MCF 10A (cell line): Measurements from ENCODE around the gene AP1M1. TPM values are rescaled to one million over a fixed set of nuclear protein-coding genes. Genes with fewer than 3 reads are reported as not detected.

Experiments
- BruUV-seq: library from RNA; stranded (reverse); fragments of 400-500 nt; replicated peaks from 2 replicates; lab custom pipeline; 2021; lab: Mats Ljungman, UMichigan
- CTCF ChIA-PET: fragments of 300-600 bp; sonication (Branson Sonifier 250); formaldehyde crosslinking; extraction: SDS; loops from one replicate; lab custom pipeline; 2021; ENCODE audit warnings: antibody characterized with exemption, inconsistent platforms; lab: Yijun Ruan, JAX
- POLR2A ChIA-PET: fragments of 300-600, 350-650 bp; sonication (Branson Sonifier 250); formaldehyde crosslinking; extraction: SDS; loops from one replicate; lab custom pipeline; 2020; ENCODE audit warnings: antibody characterized with exemption, inconsistent platforms; lab: Yijun Ruan, JAX
- DNase-seq: peaks from one replicate; pipeline ENCODE4 v3.0.0-alpha.2; 2018; ENCODE audit not compliant: unreplicated experiment
- H3K27ac Mint-ChIP-seq: one replicate; pipeline ENCODE4 v1.8.0; 2022; ENCODE audit warnings: mild to moderate bottlenecking, low read depth, mixed read lengths; ENCODE audit not compliant: unreplicated experiment
- H3K27me3 Mint-ChIP-seq: one replicate; pipeline ENCODE4 v1.8.0; 2022; ENCODE audit warnings: mixed read lengths; ENCODE audit not compliant: insufficient read depth, unreplicated experiment
- H3K36me3 Mint-ChIP-seq: one replicate; pipeline ENCODE4 v1.8.0; 2022; ENCODE audit warnings: mild to moderate bottlenecking, moderate library complexity, mixed read lengths; ENCODE audit not compliant: insufficient read depth, unreplicated experiment
- H3K4me1 Mint-ChIP-seq: one replicate; pipeline ENCODE4 v1.8.0; 2022; ENCODE audit warnings: mixed read lengths; ENCODE audit not compliant: insufficient read depth, unreplicated experiment
- H3K4me3 Mint-ChIP-seq: one replicate; pipeline ENCODE4 v1.8.0; 2022; ENCODE audit warnings: mild to moderate bottlenecking, moderate library complexity, mixed read lengths; ENCODE audit not compliant: unreplicated experiment
- H3K9me3 Mint-ChIP-seq: one replicate; pipeline ENCODE4 v1.8.0; 2022; ENCODE audit warnings: mixed read lengths; ENCODE audit not compliant: unreplicated experiment
- CTCF ChIP-seq: fragments of 200-600 bp; IDR thresholded peaks from one replicate; pipeline ENCODE4 v1.8.0; 2022; ENCODE audit warnings: antibody characterized with exemption, mild to moderate bottlenecking; ENCODE audit not compliant: unreplicated experiment
- intact Hi-C: fragments of 100-400 bp; cut with micrococcal nuclease; formaldehyde crosslinking; loops from 2 replicates; pipeline ENCODE4 v1.14.1; 2022
- total RNA-seq: library from RNA; stranded (reverse); gene quantifications from 2 replicates; pipeline ENCODE4 v1.2.3, GENCODE V29; 2022

AP1M1 gene
- total RNA-seq, 1 experiment from 2014 or later, result 53.8 TPM

GRCh38 chr19:16258440-16258903 lies 60.8 kb downstream of the AP1M1 start:
- H3K4me3 Mint-ChIP-seq, result no peak overlapping the region
- H3K9me3 Mint-ChIP-seq, result no peaks in the 10 kb centered on the region
- no peaks in the 10 kb centered on the region for H3K36me3 Mint-ChIP-seq
- TF ChIP-seq CTCF, result no peak
- intact Hi-C loops, result no loop called here
- BruUV-seq, result no TSS peak
- no peak overlapping the region for H3K27ac Mint-ChIP-seq
- H3K4me1 Mint-ChIP-seq, result no peaks in the 10 kb centered on the region
- ChIA-PET CTCF (interaction anchor here (0.6 to 3.0 kb wide), 3 partner anchors 10 to 227 kb away, joined by 3 to 12 read pairs (median 3); no protein-coding TSS in a partner anchor), POLR2A (no interaction called here)
- H3K27me3 Mint-ChIP-seq, result peaks cover 25% of the 10 kb centered on the region
- DNase-seq, result no peak

- DNase-seq, result no peak
- Mint-ChIP-seq H3K4me1 (no peaks in the 10 kb centered on the region), H3K27me3 (peaks cover 25% of the 10 kb centered on the region), H3K36me3 (no peaks in the 10 kb centered on the region), H3K27ac (no peak overlapping the region), H3K9me3 (no peaks in the 10 kb centered on the region), H3K4me3 (no peak overlapping the region)
- intact Hi-C loops, result no loop called here
- no peak for TF ChIP-seq CTCF
- ChIA-PET CTCF (interaction anchor here (0.5 to 3.0 kb wide), 3 partner anchors 11 to 1898 kb away, joined by 3 to 12 read pairs (median 3); no protein-coding TSS in a partner anchor), POLR2A (no interaction called here)
- BruUV-seq, result no TSS peak
These were observed 61.9 kb downstream of the AP1M1 start for GRCh38 chr19:16259385-16260159.

GRCh38 chr19:16260160-16260811 lies 62.6 kb downstream of the AP1M1 start:
- no peaks in the 10 kb centered on the region for H3K36me3 Mint-ChIP-seq
- H3K9me3 Mint-ChIP-seq, result no peaks in the 10 kb centered on the region
- no peak for TF ChIP-seq CTCF
- ChIA-PET POLR2A (no interaction called here), CTCF (no interaction called here)
- no peaks in the 10 kb centered on the region for H3K4me1 Mint-ChIP-seq
- H3K4me3 Mint-ChIP-seq, result no peak overlapping the region
- H3K27me3 Mint-ChIP-seq, result peaks cover 32% of the 10 kb centered on the region
- DNase-seq, result no peak
- H3K27ac Mint-ChIP-seq, result no peak overlapping the region
- intact Hi-C loops, result no loop called here
- BruUV-seq, result no TSS peak

GRCh38 chr19:16260812-16261161 lies 63.1 kb downstream of the AP1M1 start:
- H3K36me3 Mint-ChIP-seq, result no peaks in the 10 kb centered on the region
- CTCF ChIA-PET, result interaction anchor here (0.6 kb wide), 1 partner anchor 30 kb away, joined by 4 read pairs; no protein-coding TSS in a partner anchor
- H3K27me3 Mint-ChIP-seq, result peaks cover 36% of the 10 kb centered on the region
- BruUV-seq, result no TSS peak
- intact Hi-C loops, result no loop called here
- no peak for DNase-seq
- no peak overlapping the region for H3K27ac Mint-ChIP-seq
- POLR2A ChIA-PET, result interaction anchor here (0.7 kb wide), 1 partner anchor 473 kb away, joined by 4 read pairs; no protein-coding TSS in a partner anchor
- H3K4me3 Mint-ChIP-seq, result no peak overlapping the region
- no peaks in the 10 kb centered on the region for H3K9me3 Mint-ChIP-seq
- H3K4me1 Mint-ChIP-seq, result no peaks in the 10 kb centered on the region
- no peak for TF ChIP-seq CTCF
